Ascending aorta (tissue), 2 donors: ENCODE data around the gene WDR33. TPM values are rescaled to one million over a fixed set of nuclear protein-coding genes. Genes with fewer than 3 reads are reported as not detected.
A peak's percentile ranks its signal among the peaks of the same experiment; 100 is the strongest.

ENCODE experiments used
- DNase-seq, 2 donors: peaks; one replicate each; pipeline ENCODE4 v3.0.0-alpha.2; 2019; ENCODE audit warnings: low spot score in 2 of 2
- H3K27ac ChIP-seq, 2 donors: fragments of 200-600 bp; sonication (generic); one replicate each; pipeline ENCODE4 v1.5.1; 2016 to 2017; ENCODE audit warnings: mild to moderate bottlenecking in 1 of 2
- H3K27me3 ChIP-seq: fragments of 200-600 bp; sonication (generic); one replicate; pipeline ENCODE4 v1.5.1; 2017
- H3K36me3 ChIP-seq, 2 donors: fragments of 200-600 bp; sonication (generic); one replicate each; pipeline ENCODE4 v1.5.1; 2016
- H3K4me1 ChIP-seq, 2 donors: fragments of 200-600 bp; sonication (generic); one replicate each; pipeline ENCODE4 v1.5.1; 2016 to 2017; ENCODE audit warnings: mild to moderate bottlenecking in 1 of 2
- H3K4me3 ChIP-seq, 2 donors: fragments of 200-600 bp; sonication (generic); one replicate each; pipeline ENCODE4 v1.5.1; 2016 to 2017; ENCODE audit warnings: mild to moderate bottlenecking in 1 of 2
- H3K9me3 ChIP-seq, 2 donors: fragments of 200-600 bp; sonication (generic); one replicate each; pipeline ENCODE4 v1.5.1; 2016
- CTCF ChIP-seq, 3 experiments: fragments of 200-600 bp in 2 of 3; fragments of 450-650 bp in 1 of 3; sonication (generic) in 2 of 3; IDR thresholded peaks; one replicate each; pipeline ENCODE4 v1.5.1; 2016 to 2019; ENCODE audit warnings: antibody characterized with exemption in 3 of 3, mild to moderate bottlenecking in 1 of 3, moderate library complexity in 1 of 3
- intact Hi-C: fragments of 100-400 bp; cut with DNase I; formaldehyde crosslinking; loops from one replicate; pipeline ENCODE4 v1.15.1; 2023
- total RNA-seq: library from RNA; depleted of rRNA; stranded (reverse); fragments of >200 nt; gene quantifications from one replicate; pipeline ENCODE4 v1.1.0, GENCODE V29; 2016

WDR33 gene
- total RNA-seq, 1 donor from 2014 or later, result 13.9 TPM

GRCh38 chr2:127694986-127695385, 116.0 kb downstream of the WDR33 start:
- Histone ChIP-seq H3K36me3 (no peaks in the 10 kb centered on the region), H3K9me3 (peaks cover 0 to 4% of the 10 kb centered on the region in 2 donors), H3K27me3 (no peaks in the 10 kb centered on the region), H3K4me3 (peak overlapping the region in 1 of 2 donors; percentile 63), H3K4me1 (peaks cover 0 to 3% of the 10 kb centered on the region in 2 donors), H3K27ac (peak overlapping the region; percentile 67 to 93)
- DNase-seq, result peak in 1 of 2 donors; percentile 82
- intact Hi-C loops, result loop anchor here (1.0 to 10.0 kb wide), 3 partner anchors 20 to 280 kb away; partner anchors contain the start of genes LIMS2 and PROC
- no peak for TF ChIP-seq CTCF (IDR thresholded peaks at IDR 0.05)

GRCh38 chr2:127690696-127691095, 120.3 kb downstream of the WDR33 start:
- TF ChIP-seq CTCF (IDR thresholded peaks at IDR 0.05), result no peak
- intact Hi-C loops, result loop anchor here (10.0 kb wide), 1 partner anchor 276 kb away; the partner anchor contains the start of gene PROC
- Histone ChIP-seq H3K4me3 (no peak overlapping the region), H3K27ac (no peak overlapping the region), H3K4me1 (no peaks in the 10 kb centered on the region), H3K27me3 (no peaks in the 10 kb centered on the region), H3K9me3 (peaks cover 0 to 4% of the 10 kb centered on the region in 2 donors), H3K36me3 (no peaks in the 10 kb centered on the region)
- DNase-seq, result no peak

DNA sequence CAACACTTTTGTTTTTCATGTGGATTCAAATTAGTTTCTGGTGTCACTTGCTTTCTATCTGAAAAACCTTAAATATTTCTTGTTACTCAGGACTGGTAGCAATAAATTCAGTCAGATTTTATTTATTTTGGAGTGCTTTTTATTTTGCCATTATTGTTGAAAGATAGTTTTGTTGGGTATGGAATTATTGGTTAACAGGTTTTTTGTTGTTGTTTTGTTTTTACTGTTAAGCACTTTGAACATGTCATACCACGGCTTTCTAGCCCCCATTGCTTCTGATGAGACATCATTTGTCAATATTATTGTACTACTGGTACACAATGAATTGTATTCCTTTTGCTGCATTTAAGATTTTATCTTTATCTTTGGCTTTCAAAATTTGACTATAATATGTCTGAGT, 122.6 kb downstream of the WDR33 start:
- no peak overlapping the region for H3K27ac ChIP-seq
- no peak overlapping the region for H3K4me3 ChIP-seq
- H3K9me3 ChIP-seq, result peaks cover 0 to 4% of the 10 kb centered on the region in 2 donors
- no peak for DNase-seq
- no peaks in the 10 kb centered on the region for H3K27me3 ChIP-seq
- H3K4me1 ChIP-seq, result peaks cover 0 to 7% of the 10 kb centered on the region in 2 donors
- intact Hi-C loops, result no loop called here
- TF ChIP-seq CTCF (IDR thresholded peaks at IDR 0.05), result no peak
- H3K36me3 ChIP-seq, result no peaks in the 10 kb centered on the region

DNA sequence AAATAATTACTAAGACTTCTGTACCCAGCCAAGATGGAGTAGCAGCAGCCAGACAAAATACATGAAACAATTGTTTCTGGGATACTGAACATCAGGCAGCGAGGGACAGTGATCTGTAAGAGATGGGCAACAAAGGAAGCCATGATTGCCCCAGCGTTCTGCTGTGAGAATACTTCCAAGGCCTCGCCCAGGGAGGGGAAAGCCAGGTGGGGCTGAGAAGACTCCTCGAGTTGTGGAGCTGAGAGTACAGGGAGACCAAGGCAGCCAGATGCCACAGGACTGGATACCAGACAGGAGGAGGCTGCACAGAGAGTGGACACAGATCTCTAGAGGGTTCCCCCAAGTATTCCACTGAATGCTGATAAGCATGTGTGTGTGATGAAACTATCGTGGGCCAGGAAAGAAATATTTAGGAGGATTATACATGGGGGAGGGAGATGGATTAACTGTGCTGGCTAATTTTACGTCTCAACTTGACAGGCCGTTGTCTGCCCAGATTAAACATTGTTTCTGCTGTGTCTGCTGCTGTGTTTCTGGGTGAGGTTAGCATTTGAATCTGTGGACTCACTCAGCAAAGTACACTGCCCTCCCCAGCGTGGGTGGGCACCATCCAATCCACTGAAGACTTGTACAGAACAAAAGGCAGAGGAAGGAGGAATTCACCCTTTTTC, 125.4 kb downstream of the WDR33 start:
- no peaks in the 10 kb centered on the region for H3K27me3 ChIP-seq

DNA sequence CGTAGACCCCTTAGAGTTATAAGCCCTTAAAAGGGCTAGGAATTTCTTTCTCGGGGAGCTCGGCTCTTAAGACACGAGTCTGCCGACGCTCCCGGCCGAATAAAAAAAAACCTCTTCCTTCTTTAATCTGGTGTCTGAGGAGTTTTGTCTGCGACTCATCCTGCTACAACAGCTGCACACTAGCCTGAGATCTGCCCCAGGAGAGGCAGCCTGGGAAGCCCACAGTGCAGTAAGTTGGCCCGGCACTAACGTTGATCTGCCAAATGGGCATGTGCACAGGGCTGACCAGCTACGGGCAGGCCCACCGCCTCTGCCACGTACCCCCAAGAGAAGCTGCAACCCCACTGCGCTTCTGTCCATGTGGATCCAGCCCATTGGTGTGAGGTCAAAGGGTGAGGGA, 127.2 kb downstream of the WDR33 start:
- peak overlapping the region; percentile 35 to 55 for H3K27ac ChIP-seq

More for the DNA sequence above, 125.4 kb downstream of the WDR33 start:
- H3K4me1 ChIP-seq, result peaks cover 8 to 23% of the 10 kb centered on the region in 2 donors
- no peak overlapping the region for H3K4me3 ChIP-seq
- H3K27ac ChIP-seq, result no peak overlapping the region
- TF ChIP-seq CTCF (IDR thresholded peaks at IDR 0.05), result no peak
- DNase-seq, result no peak
- H3K9me3 ChIP-seq, result no peaks in the 10 kb centered on the region
- intact Hi-C loops, result no loop called here
- no peaks in the 10 kb centered on the region for H3K36me3 ChIP-seq

More for the DNA sequence above, 127.2 kb downstream of the WDR33 start:
- no peak for DNase-seq
- TF ChIP-seq CTCF (IDR thresholded peaks at IDR 0.05), result no peak
- intact Hi-C loops, result no loop called here
- Histone ChIP-seq H3K4me3 (no peak overlapping the region), H3K27me3 (no peaks in the 10 kb centered on the region), H3K9me3 (no peaks in the 10 kb centered on the region), H3K4me1 (peaks cover 8 to 23% of the 10 kb centered on the region in 2 donors), H3K36me3 (no peaks in the 10 kb centered on the region)
